WTC11 (cell line): ENCODE data around the gene SMAD3. TPM values are rescaled to one million over a fixed set of nuclear protein-coding genes. Genes with fewer than 3 reads are reported as not detected.
A peak's percentile ranks its signal among the peaks of the same experiment; 100 is the strongest.

Source experiments
- ATAC-seq: fragments of 200-7000 bp; cut with Tn5 transposase; 2 replicates; pipeline ENCODE4 v1.10.0; 2021; ENCODE audit warnings: mild to moderate bottlenecking, moderate library complexity
- CTCF ChIA-PET: fragments of 300-600 bp; sonication (Branson Sonifier 250); formaldehyde crosslinking; loops from one replicate; lab custom pipeline; 2021; ENCODE audit warnings: antibody characterized with exemption; lab: Charles Lee
- POLR2A ChIA-PET: fragments of 350-600 bp; sonication (Branson Sonifier 250); formaldehyde crosslinking; loops from one replicate; lab custom pipeline; 2021; ENCODE audit warnings: antibody characterized with exemption; lab: Charles Lee
- DNase-seq: peaks from one replicate; pipeline ENCODE4 v3.0.0; 2021; ENCODE audit warnings: low spot score
- H3K27ac Mint-ChIP-seq: 2 replicates; pipeline ENCODE4 v1.8.0; 2021; ENCODE audit warnings: mixed read lengths
- H3K27me3 Mint-ChIP-seq: 2 replicates; pipeline ENCODE4 v1.8.0; 2021; ENCODE audit warnings: low read depth, mild to moderate bottlenecking, moderate library complexity, mixed read lengths
- H3K36me3 Mint-ChIP-seq: 2 replicates; pipeline ENCODE4 v1.8.0; 2021; ENCODE audit warnings: mixed read lengths
- H3K4me1 Mint-ChIP-seq: 2 replicates; pipeline ENCODE4 v1.8.0; 2022; ENCODE audit warnings: mixed read lengths
- H3K4me3 Mint-ChIP-seq: 2 replicates; pipeline ENCODE4 v1.8.0; 2021; ENCODE audit warnings: mild to moderate bottlenecking, moderate library complexity, mixed read lengths
- H3K9me3 Mint-ChIP-seq: 2 replicates; pipeline ENCODE4 v1.8.0; 2021; ENCODE audit warnings: mixed read lengths
- ATF2 ChIP-seq: sonication (generic); formaldehyde crosslinking; IDR thresholded peaks from 2 replicates; pipeline ENCODE4 v1.8.1; 2022; ENCODE audit warnings: low read depth, missing genetic modification reagents, borderline replicate concordance
- ATF3 ChIP-seq: sonication (generic); formaldehyde crosslinking; conservative IDR thresholded peaks from 2 replicates; pipeline ENCODE4 v1.8.1; 2022; ENCODE audit warnings: mild to moderate bottlenecking, missing genetic modification reagents
- ATF6 ChIP-seq: sonication (generic); formaldehyde crosslinking; IDR thresholded peaks from 2 replicates; pipeline ENCODE4 v1.8.1; 2023; ENCODE audit warnings: mild to moderate bottlenecking, missing genetic modification reagents
- CREB1 ChIP-seq: sonication (generic); formaldehyde crosslinking; IDR thresholded peaks from 2 replicates; pipeline ENCODE4 v1.8.0; 2023; ENCODE audit warnings: mild to moderate bottlenecking, missing genetic modification reagents
- EMX1 ChIP-seq: fragments of 250-450 bp; sonication (Bioruptor Pico); IDR thresholded peaks from 2 replicates; pipeline ENCODE4 v1.8.0; 2021; ENCODE audit warnings: mild to moderate bottlenecking
- FOXJ3 ChIP-seq: sonication (generic); formaldehyde crosslinking; IDR thresholded peaks from 2 replicates; pipeline ENCODE4 v1.9.0; 2021; ENCODE audit warnings: missing genetic modification reagents, mild to moderate bottlenecking, borderline replicate concordance
- GABPB1 ChIP-seq: sonication (generic); formaldehyde crosslinking; IDR thresholded peaks from 2 replicates; pipeline ENCODE4 v1.8.1; 2023; ENCODE audit warnings: mild to moderate bottlenecking, missing genetic modification reagents
- IRF2 ChIP-seq: sonication (generic); formaldehyde crosslinking; IDR thresholded peaks from 2 replicates; pipeline ENCODE4 v1.8.0; 2022; ENCODE audit warnings: low read depth, missing genetic modification reagents, borderline replicate concordance
- NR3C1 ChIP-seq: sonication (generic); formaldehyde crosslinking; conservative IDR thresholded peaks from 2 replicates; pipeline ENCODE4 v1.8.1; 2023; ENCODE audit warnings: low read depth, mild to moderate bottlenecking, missing genetic modification reagents
- PRDM15 ChIP-seq: sonication (generic); formaldehyde crosslinking; IDR thresholded peaks from 2 replicates; pipeline ENCODE4 v1.8.0; 2022; ENCODE audit warnings: missing genetic modification reagents
- SMAD3 ChIP-seq: sonication (generic); formaldehyde crosslinking; IDR thresholded peaks from 2 replicates; pipeline ENCODE4 v1.8.0; 2022; ENCODE audit warnings: missing genetic modification reagents, mild to moderate bottlenecking, borderline replicate concordance
- TEAD1 ChIP-seq: sonication (generic); formaldehyde crosslinking; IDR thresholded peaks from 2 replicates; pipeline ENCODE4 v1.8.0; 2022; ENCODE audit warnings: mild to moderate bottlenecking, missing genetic modification reagents
- ZBTB21 ChIP-seq: sonication (generic); formaldehyde crosslinking; IDR thresholded peaks from 2 replicates; pipeline ENCODE4 v1.8.1; 2023; ENCODE audit warnings: mild to moderate bottlenecking, missing genetic modification reagents, borderline replicate concordance
- ZNF138 ChIP-seq: sonication (generic); formaldehyde crosslinking; conservative IDR thresholded peaks from 2 replicates; pipeline ENCODE4 v1.8.1; 2022; ENCODE audit warnings: mild to moderate bottlenecking, moderate library complexity, missing genetic modification reagents
- ZNF532 ChIP-seq: fragments of 250-450 bp; sonication (Bioruptor Pico); IDR thresholded peaks from 2 replicates; pipeline ENCODE4 v1.9.0; 2021; ENCODE audit warnings: mild to moderate bottlenecking, borderline replicate concordance
- ZNF671 ChIP-seq: fragments of 250-450 bp; sonication (Bioruptor Pico); IDR thresholded peaks from 2 replicates; pipeline ENCODE4 v1.8.0; 2021; ENCODE audit warnings: mild to moderate bottlenecking
- ZSCAN18 ChIP-seq: fragments of 250-450 bp; sonication (Bioruptor Pico); IDR thresholded peaks from 2 replicates; pipeline ENCODE4 v2.1.2; 2022; ENCODE audit warnings: mild to moderate bottlenecking, moderate library complexity
- total RNA-seq: library from RNA; stranded (reverse); gene quantifications from 3 replicates; pipeline ENCODE4 v1.2.3, GENCODE V29; 2021

SMAD3 gene
- total RNA-seq, 1 experiment from 2014 or later = 34.6 TPM

GRCh38 chr15:67103021-67103420, 37.6 kb downstream of the SMAD3 start (continued):
- no peak for TF ChIP-seq ZBTB21

GRCh38 chr15:67103432-67103831, 38.0 kb downstream of the SMAD3 start:
- ChIA-PET POLR2A (no interaction called here), CTCF (no interaction called here)
- peaks cover 44% of the 10 kb centered on the region for H3K4me1 Mint-ChIP-seq
- no peaks in the 10 kb centered on the region for H3K36me3 Mint-ChIP-seq
- peak; percentile 38; the same call in 1 of the 2 replicates for TF ChIP-seq ATF3
- no peak for TF ChIP-seq GABPB1 (CRISPR knock-in tag)
- H3K27me3 Mint-ChIP-seq = no peaks in the 10 kb centered on the region
- 0 out of 2 replicates have a peak overlapping the region, but pooled peaks have one; percentile 2 for H3K27ac Mint-ChIP-seq
- ATAC-seq (no peak), DNase-seq (no peak)
- no peaks in the 10 kb centered on the region for H3K9me3 Mint-ChIP-seq
- H3K4me3 Mint-ChIP-seq = no peak overlapping the region

- no peak overlapping the region for H3K27ac Mint-ChIP-seq
- ChIA-PET POLR2A (no interaction called here), CTCF (no interaction called here)
- H3K9me3 Mint-ChIP-seq = no peaks in the 10 kb centered on the region
- H3K27me3 Mint-ChIP-seq = no peaks in the 10 kb centered on the region
- ATAC-seq = no peak
- peaks cover 45% of the 10 kb centered on the region for H3K4me1 Mint-ChIP-seq
- no peaks in the 10 kb centered on the region for H3K36me3 Mint-ChIP-seq
- TF ChIP-seq TEAD1 (CRISPR knock-in tag) (no peak), NR3C1 (CRISPR knock-in tag) (no peak), ZNF532 (CRISPR knock-in tag) (no peak), IRF2 (CRISPR knock-in tag) (no peak), EMX1 (CRISPR knock-in tag) (no peak), ZSCAN18 (no peak), ZNF138 (no peak)
- no peak for DNase-seq
- H3K4me3 Mint-ChIP-seq = no peak overlapping the region
Observed at GRCh38 chr15:67103869-67104268, 38.5 kb downstream of the SMAD3 start.

- DNase-seq (no peak), ATAC-seq (no peak)
- ChIA-PET POLR2A (no interaction called here), CTCF (no interaction called here)
- Mint-ChIP-seq H3K27me3 (no peaks in the 10 kb centered on the region), H3K9me3 (no peaks in the 10 kb centered on the region), H3K36me3 (peaks cover 4% of the 10 kb centered on the region; the same call in 1 of the 2 replicates), H3K4me3 (no peak overlapping the region), H3K27ac (no peak overlapping the region), H3K4me1 (peaks cover 52% of the 10 kb centered on the region)
- TF ChIP-seq ZBTB21 (no peak), NR3C1 (CRISPR knock-in tag) (no peak), ATF2 (CRISPR knock-in tag) (no peak), ZNF671 (CRISPR knock-in tag) (no peak), CREB1 (CRISPR knock-in tag) (no peak), TEAD1 (CRISPR knock-in tag) (no peak), SMAD3 (CRISPR knock-in tag) (no peak), ATF6 (CRISPR knock-in tag) (no peak), FOXJ3 (CRISPR knock-in tag) (no peak), PRDM15 (no peak)
Observed at GRCh38 chr15:67104510-67104909, 39.1 kb downstream of the SMAD3 start.
